ACC112 (cell line): ENCODE data around the gene HRH4.

ENCODE experiments used
- H2AFZ ChIP-seq: fragments of 200-600 bp; sonication (generic); one replicate; pipeline ENCODE4 v1.6.0; 2017; ENCODE audit warnings: antibody characterized with exemption, low read length; ENCODE audit not compliant: unreplicated experiment
- H3K27ac ChIP-seq: fragments of 200-600 bp; sonication (generic); 2 replicates; pipeline ENCODE4 v1.5.1; 2014; ENCODE audit warnings: low read depth, mild to moderate bottlenecking, antibody characterized with exemption, low read length, moderate library complexity
- H3K27me3 ChIP-seq: fragments of 200-600 bp; sonication (generic); 2 replicates; pipeline ENCODE4 v1.6.1; 2014; ENCODE audit warnings: mild to moderate bottlenecking, antibody characterized with exemption, low read length, moderate library complexity, mixed read lengths; ENCODE audit not compliant: insufficient read depth
- H3K36me3 ChIP-seq: fragments of 200-600 bp; sonication (generic); 2 replicates; pipeline ENCODE4 v1.6.1; 2016; ENCODE audit warnings: mild to moderate bottlenecking, antibody characterized with exemption, low read length, moderate library complexity, mixed read lengths; ENCODE audit not compliant: insufficient read depth
- H3K4me1 ChIP-seq: fragments of 200-600 bp; sonication (generic); one replicate; pipeline ENCODE4 v1.6.1; 2016; ENCODE audit warnings: low read length, mixed read lengths; ENCODE audit not compliant: insufficient read depth, unreplicated experiment, control insufficient read depth
- H3K4me3 ChIP-seq: fragments of 200-600 bp; sonication (generic); 2 replicates; pipeline ENCODE4 v1.5.1; 2014; ENCODE audit warnings: mild to moderate bottlenecking, low read depth, low read length
- H3K79me2 ChIP-seq: fragments of 200-600 bp; sonication (generic); one replicate; pipeline ENCODE4 v1.6.0; 2016; ENCODE audit warnings: low read length; ENCODE audit not compliant: control insufficient read depth, unreplicated experiment, insufficient read depth

Gene HRH4

GRCh38 chr18:24429188-24429587, 31.2 kb upstream of the HRH4 start:
- peaks cover 12% of the 10 kb centered on the region for H3K4me1 ChIP-seq
- no peaks in the 10 kb centered on the region for H3K27me3 ChIP-seq
- no peak overlapping the region for H3K27ac ChIP-seq
- no peak overlapping the region for H3K4me3 ChIP-seq
- no peak overlapping the region for H2AFZ ChIP-seq
- peaks cover 23% of the 10 kb centered on the region for H3K79me2 ChIP-seq
- peaks cover 6% of the 10 kb centered on the region; the same call in 1 of the 2 replicates for H3K36me3 ChIP-seq

- Histone ChIP-seq H3K36me3 (peaks cover 6% of the 10 kb centered on the region; the same call in 1 of the 2 replicates), H3K4me3 (no peak overlapping the region), H3K27ac (no peak overlapping the region), H2AFZ (no peak overlapping the region), H3K4me1 (peaks cover 11% of the 10 kb centered on the region), H3K27me3 (no peaks in the 10 kb centered on the region), H3K79me2 (peaks cover 15% of the 10 kb centered on the region)
Measured at GRCh38 chr18:24432618-24433017, 27.8 kb upstream of the HRH4 start.

DNA sequence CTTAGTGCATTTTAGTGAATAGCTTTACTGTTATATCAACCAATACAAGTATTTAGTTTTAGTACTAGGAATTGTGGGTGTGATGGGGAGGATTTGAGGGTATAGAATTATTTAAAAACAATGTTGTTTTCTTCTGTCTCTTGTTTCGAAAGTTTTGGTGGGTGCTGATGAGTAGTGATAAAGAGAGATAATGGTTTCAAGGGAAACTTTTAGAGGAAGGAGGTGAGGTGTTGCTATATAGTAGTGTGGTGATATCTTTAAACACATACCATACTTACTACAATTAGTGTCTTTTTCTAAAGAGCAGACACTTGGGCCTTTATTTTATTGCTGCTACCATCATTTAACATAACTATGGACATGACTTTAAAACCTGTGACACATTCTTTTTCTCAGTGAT, 23.5 kb upstream of the HRH4 start:
- no peaks in the 10 kb centered on the region for H3K4me1 ChIP-seq
- no peaks in the 10 kb centered on the region for H3K27me3 ChIP-seq
- no peaks in the 10 kb centered on the region for H3K79me2 ChIP-seq
- no peak overlapping the region for H2AFZ ChIP-seq
- no peak overlapping the region for H3K4me3 ChIP-seq
- peaks cover 7% of the 10 kb centered on the region for H3K36me3 ChIP-seq
- H3K27ac ChIP-seq = no peak overlapping the region

- Histone ChIP-seq H3K27ac (no peak overlapping the region), H3K4me3 (no peak overlapping the region), H3K27me3 (no peaks in the 10 kb centered on the region), H2AFZ (no peak overlapping the region), H3K79me2 (no peaks in the 10 kb centered on the region), H3K36me3 (peaks cover 8% of the 10 kb centered on the region; the same call in 1 of the 2 replicates), H3K4me1 (no peaks in the 10 kb centered on the region)
Measured at GRCh38 chr18:24443870-24444269, 16.6 kb upstream of the HRH4 start.

GRCh38 chr18:24446453-24446852, 14.0 kb upstream of the HRH4 start:
- Histone ChIP-seq H3K36me3 (peaks cover 21% of the 10 kb centered on the region), H3K79me2 (no peaks in the 10 kb centered on the region), H3K4me3 (no peak overlapping the region), H3K27ac (no peak overlapping the region), H2AFZ (no peak overlapping the region), H3K27me3 (no peaks in the 10 kb centered on the region), H3K4me1 (no peaks in the 10 kb centered on the region)

DNA sequence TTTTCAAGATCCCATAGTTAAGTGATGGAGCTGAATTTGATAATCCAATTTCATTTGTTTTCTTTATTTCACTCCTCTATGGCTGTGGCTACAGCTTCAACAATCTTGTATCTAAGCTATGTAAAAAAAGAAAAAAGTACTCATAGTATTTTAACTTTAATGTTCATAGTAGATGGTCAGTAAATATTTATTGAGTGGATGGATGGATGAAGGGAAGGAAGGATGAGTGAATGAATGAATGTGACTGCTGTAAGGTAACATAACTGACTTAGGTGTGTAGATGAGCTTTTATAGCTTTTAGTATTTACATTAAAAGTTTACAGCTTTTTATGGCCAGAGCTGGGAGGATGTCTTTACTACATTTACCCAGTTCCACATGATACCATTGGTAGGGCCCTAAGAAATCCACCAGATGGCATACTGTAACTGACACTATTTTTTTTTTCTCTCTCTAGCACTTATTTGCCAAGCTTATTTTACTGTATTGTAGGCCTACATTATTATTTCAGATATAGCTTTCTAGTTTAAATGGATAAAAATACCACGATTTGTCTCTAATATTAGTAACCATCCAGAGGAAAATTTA, 13.4 kb upstream of the HRH4 start:
- no peaks in the 10 kb centered on the region for H3K27me3 ChIP-seq
- peaks cover 25% of the 10 kb centered on the region for H3K36me3 ChIP-seq
- no peak overlapping the region for H2AFZ ChIP-seq
- H3K4me1 ChIP-seq = no peaks in the 10 kb centered on the region
- H3K4me3 ChIP-seq = no peak overlapping the region
- H3K27ac ChIP-seq = no peak overlapping the region
- H3K79me2 ChIP-seq = no peaks in the 10 kb centered on the region

DNA sequence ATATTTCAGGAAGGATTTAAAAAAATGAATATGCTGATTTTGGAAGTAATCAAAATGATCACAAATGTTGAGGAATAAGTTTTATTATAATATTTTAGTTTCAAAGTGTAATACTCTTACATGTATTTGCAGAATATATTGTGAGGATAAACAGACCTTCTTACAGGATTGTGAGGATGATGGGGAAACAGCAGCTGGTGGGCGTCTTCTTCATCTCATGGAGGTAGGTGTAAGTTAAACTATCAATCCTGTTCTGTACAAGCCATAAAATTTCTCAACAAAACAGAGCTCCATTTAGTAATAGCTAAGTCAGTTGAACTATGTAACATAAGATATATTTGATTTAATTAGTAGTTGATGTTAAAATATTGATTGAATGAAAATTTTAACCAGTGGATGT, 12.5 kb upstream of the HRH4 start:
- no peaks in the 10 kb centered on the region for H3K27me3 ChIP-seq
- no peak overlapping the region for H3K27ac ChIP-seq
- peaks cover 25% of the 10 kb centered on the region for H3K36me3 ChIP-seq
- no peak overlapping the region for H3K4me3 ChIP-seq
- H2AFZ ChIP-seq = no peak overlapping the region
- no peaks in the 10 kb centered on the region for H3K79me2 ChIP-seq
- H3K4me1 ChIP-seq = no peaks in the 10 kb centered on the region

DNA sequence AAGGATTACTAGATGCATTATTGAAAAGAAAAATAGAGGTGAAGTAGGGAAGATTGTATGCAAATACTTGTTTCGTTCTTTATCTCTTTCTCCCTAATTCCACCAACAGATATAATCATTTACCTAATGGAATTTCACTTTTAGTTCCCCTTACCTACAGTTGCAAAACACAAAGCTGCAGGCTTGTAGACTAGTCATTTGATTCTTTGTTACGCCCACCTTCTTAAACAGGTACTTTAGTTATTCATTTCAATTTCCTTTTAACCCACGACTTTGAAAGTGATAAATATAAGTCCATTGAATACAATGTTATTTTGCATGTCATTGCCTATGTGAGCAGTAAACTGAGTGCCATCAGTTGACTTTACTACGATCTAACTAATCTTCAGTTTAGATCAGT, 3.9 kb upstream of the HRH4 start:
- no peaks in the 10 kb centered on the region for H3K79me2 ChIP-seq
- H3K27ac ChIP-seq = no peak overlapping the region
- no peak overlapping the region for H3K4me3 ChIP-seq
- 0 out of 2 replicates have a peak, but pooled peaks cover 4% of the 10 kb centered on the region for H3K36me3 ChIP-seq
- H3K27me3 ChIP-seq = no peaks in the 10 kb centered on the region
- H3K4me1 ChIP-seq = no peaks in the 10 kb centered on the region
- H2AFZ ChIP-seq = no peak overlapping the region

DNA sequence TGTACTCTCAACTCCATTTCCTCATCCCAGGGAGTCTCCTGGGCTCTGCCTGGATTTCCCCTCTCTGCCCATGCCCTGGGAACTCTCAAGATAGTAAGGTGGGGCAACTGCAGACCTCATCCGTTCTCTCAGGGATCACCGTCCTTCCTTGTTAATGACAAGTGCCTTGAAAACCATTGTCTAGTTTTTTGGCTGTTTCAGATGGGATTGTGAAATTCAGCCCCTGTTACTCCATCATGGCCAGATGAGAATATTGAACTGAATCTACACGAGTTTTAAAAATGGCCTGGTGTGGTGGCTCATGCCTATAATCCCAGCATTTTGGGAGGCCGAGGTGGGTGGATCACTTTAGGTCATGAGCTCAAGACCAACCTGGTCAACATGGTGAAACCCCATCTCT, 665 bp upstream of the HRH4 start:
- no peaks in the 10 kb centered on the region for H3K36me3 ChIP-seq
- no peak overlapping the region for H3K4me3 ChIP-seq
- no peaks in the 10 kb centered on the region for H3K4me1 ChIP-seq
- H3K27me3 ChIP-seq = no peaks in the 10 kb centered on the region
- H2AFZ ChIP-seq = no peak overlapping the region
- no peaks in the 10 kb centered on the region for H3K79me2 ChIP-seq
- H3K27ac ChIP-seq = no peak overlapping the region

GRCh38 chr18:24461996-24462395, 1.6 kb downstream of the HRH4 start:
- Histone ChIP-seq H3K27ac (no peak overlapping the region), H3K4me3 (no peak overlapping the region)

DNA sequence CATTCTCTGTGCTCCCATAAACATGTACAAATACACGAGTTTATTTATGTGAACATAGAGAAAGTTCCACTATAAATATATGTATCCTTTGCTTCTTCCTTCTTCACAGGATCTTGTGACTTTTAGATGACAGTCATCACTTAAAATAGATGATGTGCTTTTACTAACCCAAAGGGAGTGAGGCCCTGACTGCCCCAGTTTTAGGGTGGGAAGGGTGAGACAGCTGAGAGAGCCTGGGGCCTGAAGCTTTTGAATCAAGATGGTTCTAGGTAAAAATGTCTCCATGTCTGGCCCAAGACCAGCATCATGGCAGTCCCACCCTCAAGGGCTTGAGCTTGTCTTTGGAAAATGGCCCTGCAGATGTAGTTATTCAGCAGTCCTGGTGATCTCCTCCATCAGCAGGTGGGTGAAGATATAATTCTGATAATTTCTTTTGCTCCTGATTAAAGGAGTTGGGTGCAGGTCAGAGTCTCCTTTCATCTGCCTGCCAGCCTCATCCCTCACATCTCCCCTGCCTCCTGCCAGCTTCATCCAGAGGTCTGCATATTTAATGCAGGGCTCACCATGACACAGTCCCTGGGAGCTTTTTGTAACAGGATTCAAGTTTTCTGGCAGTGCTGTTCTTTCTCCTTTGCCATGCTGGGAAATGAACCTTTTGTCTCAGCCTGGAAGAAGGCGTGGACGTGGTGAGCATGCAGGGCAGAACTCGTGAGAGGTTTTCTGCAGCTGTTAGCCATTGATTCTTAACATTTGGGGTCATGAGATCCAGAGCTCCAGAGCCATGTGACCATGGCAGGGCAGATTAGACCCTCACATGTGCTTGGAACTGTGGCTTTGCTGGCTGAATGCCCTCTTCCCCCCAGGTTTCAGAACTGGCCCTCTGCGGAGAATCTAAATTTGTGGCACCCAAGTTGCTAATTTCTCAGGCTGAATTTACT, 2.7 kb downstream of the HRH4 start:
- no peaks in the 10 kb centered on the region for H3K79me2 ChIP-seq
- H3K4me1 ChIP-seq = no peaks in the 10 kb centered on the region
- H2AFZ ChIP-seq = no peak overlapping the region
- no peak overlapping the region for H3K4me3 ChIP-seq
- H3K36me3 ChIP-seq = no peaks in the 10 kb centered on the region
- no peaks in the 10 kb centered on the region for H3K27me3 ChIP-seq
- H3K27ac ChIP-seq = no peak overlapping the region

More at GRCh38 chr18:24461996-24462395, 1.6 kb downstream of the HRH4 start:
- H3K79me2 ChIP-seq = no peaks in the 10 kb centered on the region
- no peak overlapping the region for H2AFZ ChIP-seq
- no peaks in the 10 kb centered on the region for H3K4me1 ChIP-seq
- H3K36me3 ChIP-seq = no peaks in the 10 kb centered on the region
- H3K27me3 ChIP-seq = no peaks in the 10 kb centered on the region
